ENCODE results near the gene DNPEP. TPM values are rescaled to one million over a fixed set of nuclear protein-coding genes. Genes with fewer than 3 reads are reported as not detected.

The DNPEP gene
- total and polyA plus RNA-seq, 2 of the 8 experiments (the other 6 are each of a cell fraction or from before 2014, with no cell fraction given): 59.8 to 109 TPM

DNA sequence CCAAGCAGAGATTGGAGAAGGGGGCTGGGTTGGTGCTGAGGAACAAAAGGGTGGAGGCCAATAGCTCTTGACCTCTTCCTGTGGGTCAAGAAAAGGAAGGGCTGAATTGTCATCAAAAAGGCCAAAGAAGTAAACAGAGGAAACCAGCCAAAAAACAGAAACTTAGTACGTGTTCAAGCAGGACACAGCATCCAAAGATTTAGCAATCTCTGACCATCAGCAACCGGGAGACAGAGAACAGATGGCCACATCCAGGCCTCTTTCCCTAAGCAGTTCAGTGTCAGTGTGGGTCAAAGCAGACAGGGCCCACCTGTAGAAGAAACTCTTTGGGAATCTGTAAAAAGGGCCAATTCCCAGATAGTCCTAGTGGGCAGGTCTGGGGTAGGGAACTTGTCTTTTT lies 2.9 kb downstream of the DNPEP start (continued):
- TF ChIP-seq, protein P1, sequence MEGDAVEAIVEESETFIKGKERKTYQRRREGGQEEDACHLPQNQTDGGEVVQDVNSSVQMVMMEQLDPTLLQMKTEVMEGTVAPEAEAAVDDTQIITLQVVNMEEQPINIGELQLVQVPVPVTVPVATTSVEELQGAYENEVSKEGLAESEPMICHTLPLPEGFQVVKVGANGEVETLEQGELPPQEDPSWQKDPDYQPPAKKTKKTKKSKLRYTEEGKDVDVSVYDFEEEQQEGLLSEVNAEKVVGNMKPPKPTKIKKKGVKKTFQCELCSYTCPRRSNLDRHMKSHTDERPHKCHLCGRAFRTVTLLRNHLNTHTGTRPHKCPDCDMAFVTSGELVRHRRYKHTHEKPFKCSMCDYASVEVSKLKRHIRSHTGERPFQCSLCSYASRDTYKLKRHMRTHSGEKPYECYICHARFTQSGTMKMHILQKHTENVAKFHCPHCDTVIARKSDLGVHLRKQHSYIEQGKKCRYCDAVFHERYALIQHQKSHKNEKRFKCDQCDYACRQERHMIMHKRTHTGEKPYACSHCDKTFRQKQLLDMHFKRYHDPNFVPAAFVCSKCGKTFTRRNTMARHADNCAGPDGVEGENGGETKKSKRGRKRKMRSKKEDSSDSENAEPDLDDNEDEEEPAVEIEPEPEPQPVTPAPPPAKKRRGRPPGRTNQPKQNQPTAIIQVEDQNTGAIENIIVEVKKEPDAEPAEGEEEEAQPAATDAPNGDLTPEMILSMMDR (IDR thresholded peaks at IDR 0.05; ENCODE audit: control extremely low read depth in 1 of 3, insufficient read depth in 1 of 3, low read depth in 1 of 3, low read length in 3 of 3): no peak
- TF ChIP-seq SAP30 (IDR thresholded peaks at IDR 0.05; ENCODE audit: insufficient read depth, insufficient replicate concordance, low read length) (no peak), SUZ12 (IDR thresholded peaks at IDR 0.05; ENCODE audit: low read length) (no peak), ASH2L (IDR thresholded peaks at IDR 0.05; ENCODE audit: low read length) (no peak)
- TF ChIP-seq, protein P2, sequence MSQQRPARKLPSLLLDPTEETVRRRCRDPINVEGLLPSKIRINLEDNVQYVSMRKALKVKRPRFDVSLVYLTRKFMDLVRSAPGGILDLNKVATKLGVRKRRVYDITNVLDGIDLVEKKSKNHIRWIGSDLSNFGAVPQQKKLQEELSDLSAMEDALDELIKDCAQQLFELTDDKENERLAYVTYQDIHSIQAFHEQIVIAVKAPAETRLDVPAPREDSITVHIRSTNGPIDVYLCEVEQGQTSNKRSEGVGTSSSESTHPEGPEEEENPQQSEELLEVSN (IDR thresholded peaks at IDR 0.05): no peak

All from H1 (cell line).